GM12891 (cell line): ENCODE measurements around the gene PPP6R3.

Experiments used
- POLR2A ChIP-seq: IDR thresholded peaks from 2 replicates; pipeline ENCODE4 v1.6.1; 2011; ENCODE audit warnings: low read depth, low read length, control low read depth
- POLR2AphosphoS5 ChIP-seq: IDR thresholded peaks from 2 replicates; pipeline ENCODE4 v1.6.1; 2011; ENCODE audit warnings: low read depth, low read length, control low read depth
- POU2F2 ChIP-seq: IDR thresholded peaks from 2 replicates; pipeline ENCODE4 v1.6.1; 2011; ENCODE audit warnings: low read depth, mild to moderate bottlenecking, control low read depth, low read length, moderate library complexity
- SPI1 ChIP-seq: IDR thresholded peaks from 2 replicates; pipeline ENCODE4 v1.6.1; 2011; ENCODE audit warnings: low read depth, low read length, control low read depth
- TAF1 ChIP-seq: IDR thresholded peaks from 2 replicates; pipeline ENCODE4 v1.6.1; 2011; ENCODE audit warnings: low read depth, low read length, control low read depth

DNA sequence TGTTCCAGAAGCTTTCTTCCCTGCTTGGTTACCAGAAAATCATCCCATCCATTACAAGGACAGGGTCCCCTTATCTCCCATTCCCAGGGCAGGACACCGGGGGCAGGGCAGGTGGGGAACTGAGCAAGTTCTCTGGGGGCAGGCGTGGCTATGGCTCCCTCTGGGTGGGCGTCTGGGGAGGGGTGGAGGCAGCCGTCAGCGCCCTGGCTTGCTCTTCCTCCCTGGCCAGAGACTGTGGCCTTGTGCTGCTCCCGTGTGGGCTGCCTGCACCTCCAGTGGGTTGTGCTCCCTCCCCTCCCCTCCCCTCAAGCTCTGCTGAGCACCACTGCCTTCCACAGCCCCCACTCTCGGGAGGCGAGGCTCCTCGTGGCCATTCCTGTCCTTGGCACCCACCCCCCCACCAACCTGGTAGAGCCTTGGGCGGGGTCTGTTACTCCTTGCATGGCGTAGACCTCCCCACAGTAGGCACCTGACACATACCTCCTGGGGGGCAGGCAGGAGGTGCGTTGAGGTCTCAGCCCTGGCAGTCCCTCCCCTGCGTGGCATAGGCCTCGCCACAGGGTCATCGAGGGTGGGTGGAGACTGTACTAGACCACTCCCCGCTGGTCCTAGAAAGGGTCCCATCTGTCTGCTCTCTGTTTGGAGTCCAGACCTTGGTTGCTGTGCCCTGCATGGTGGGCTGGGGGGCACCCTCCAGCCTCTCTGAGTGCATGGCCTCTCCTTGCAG lies 24.2 kb upstream of the PPP6R3 start:
- no peak for TF ChIP-seq POLR2A
- no peak for TF ChIP-seq POLR2AphosphoS5
- TF ChIP-seq TAF1 = no peak
- TF ChIP-seq SPI1 = no peak
- TF ChIP-seq POU2F2 = no peak
